ENCODE results near the gene UCK1. TPM values are rescaled to one million over a fixed set of nuclear protein-coding genes. Genes with fewer than 3 reads are reported as not detected.

The UCK1 gene
- total and polyA plus RNA-seq, 2 of the 13 experiments (the other 11 are each of a cell fraction or from before 2014, with no cell fraction given): 11.0 to 24.1 TPM

- TF ChIP-seq ATF7 (IDR thresholded peaks at IDR 0.05): no peak
- TF ChIP-seq ATF7 (CRISPR knock-in tag; IDR thresholded peaks at IDR 0.05): 0 out of 2 replicates have a peak, but pooled peaks have one; percentile 3
- 0 out of 2 replicates have a peak, but pooled peaks have one; percentile 58 for TF ChIP-seq MZF1 (CRISPR knock-in tag; IDR thresholded peaks at IDR 0.05; ENCODE audit: borderline replicate concordance)
- no peak for TF ChIP-seq DR1 (CRISPR knock-in tag; IDR thresholded peaks at IDR 0.05)
- 0 out of 2 replicates have a peak, but pooled peaks have one; percentile 19 for TF ChIP-seq ZNF263 (CRISPR knock-in tag; IDR thresholded peaks at IDR 0.05)
- TF ChIP-seq MTA3 (CRISPR knock-in tag; IDR thresholded peaks at IDR 0.05): no peak
- no peak for TF ChIP-seq ZBTB20 (CRISPR knock-in tag; IDR thresholded peaks at IDR 0.05; ENCODE audit: borderline replicate concordance, low read depth)
- no peak for TF ChIP-seq ZNF260 (CRISPR knock-in tag; IDR thresholded peaks at IDR 0.05; ENCODE audit: borderline replicate concordance, low read depth)
- no peak for TF ChIP-seq ZBTB39 (CRISPR knock-in tag; IDR thresholded peaks at IDR 0.05)
- peak; percentile 15; the same call in 1 of the 2 replicates for TF ChIP-seq THAP11 (CRISPR knock-in tag; IDR thresholded peaks at IDR 0.05)
- TF ChIP-seq CHD2 (IDR thresholded peaks at IDR 0.05; ENCODE audit: low read depth, low read length): no peak
- 0 out of 2 replicates have a peak, but pooled peaks have one; percentile 25 for TF ChIP-seq ZFP91 (CRISPR knock-in tag; IDR thresholded peaks at IDR 0.05; ENCODE audit: borderline replicate concordance)
- 0 out of 2 replicates have a peak, but pooled peaks have one; percentile 15 for TF ChIP-seq ZNF121 (CRISPR knock-in tag; IDR thresholded peaks at IDR 0.05)
- no peak for TF ChIP-seq RAD51 (IDR thresholded peaks at IDR 0.05; ENCODE audit: borderline replicate concordance)
- TF ChIP-seq HMGXB4 (CRISPR knock-in tag; IDR thresholded peaks at IDR 0.05; ENCODE audit: borderline replicate concordance in 1 of 2, low read depth in 1 of 2): peak in 1 of 2 experiments; percentile 67; a peak in 1 of 4 replicates
- TF ChIP-seq HIVEP1 (CRISPR knock-in tag; IDR thresholded peaks at IDR 0.05): 0 out of 2 replicates have a peak, but pooled peaks have one; percentile 14
- TF ChIP-seq ZNF574 (CRISPR knock-in tag; IDR thresholded peaks at IDR 0.05): no peak
- TF ChIP-seq ZNF83 (CRISPR knock-in tag; IDR thresholded peaks at IDR 0.05; ENCODE audit: borderline replicate concordance): peak; percentile 64; the same call in 1 of the 2 replicates
- 0 out of 2 replicates have a peak, but pooled peaks have one; percentile 58 for TF ChIP-seq NFKB2 (CRISPR knock-in tag; IDR thresholded peaks at IDR 0.05; ENCODE audit: borderline replicate concordance)
These were observed 1.2 kb downstream of the UCK1 start (continued) for GRCh38 chr9:131529597-131530545.

All from HepG2 (cell line).